ENCODE data around the gene MARCHF3. TPM values are rescaled to one million over a fixed set of nuclear protein-coding genes. Genes with fewer than 3 reads are reported as not detected.
"Not testable (repeated sequence)": the region's sequence is repeated elsewhere in the genome, so short reads cannot be mapped to it uniquely, and the experiment has no call there.

Gene MARCHF3
- total RNA-seq, 1 donor from 2014 or later = 16.5 TPM

- Histone ChIP-seq H3K4me1 (ENCODE audit: insufficient read depth, low read length) (peaks cover 2% of the 10 kb centered on the region), H3K9me3 (ENCODE audit: insufficient read depth, low read depth, low read length) (no peaks in the 10 kb centered on the region), H2AFZ (ENCODE audit: low read depth, low read length) (no peak overlapping the region), H3K27ac (ENCODE audit: low read depth, low read length) (no peak overlapping the region), H3K36me3 (ENCODE audit: insufficient read depth, low read length) (no peaks in the 10 kb centered on the region), H3K4me3 (ENCODE audit: insufficient read depth, low read depth, low read length) (no peak overlapping the region), H4K20me1 (ENCODE audit: insufficient read depth, low read length) (no peaks in the 10 kb centered on the region), H3K27me3 (ENCODE audit: insufficient read depth, low read length) (no peaks in the 10 kb centered on the region), H3K4me2 (ENCODE audit: low read length) (no peak overlapping the region), H3K79me2 (ENCODE audit: insufficient read depth, low read length) (no peaks in the 10 kb centered on the region), H3K9ac (ENCODE audit: low read length) (no peak overlapping the region)
- Mint-ChIP-seq H3K4me1 (ENCODE audit: low read depth, unreplicated experiment) (peaks cover 10% of the 10 kb centered on the region), H3K4me3 (ENCODE audit: unreplicated experiment) (no peak overlapping the region), H3K9me3 (ENCODE audit: unreplicated experiment) (no peaks in the 10 kb centered on the region), H3K27ac (ENCODE audit: unreplicated experiment) (no peak overlapping the region), H3K27me3 (ENCODE audit: low read depth, unreplicated experiment) (no peaks in the 10 kb centered on the region), H3K36me3 (ENCODE audit: low read depth, unreplicated experiment) (no peaks in the 10 kb centered on the region)
- DNase-seq (ENCODE audit: low read depth) = peak; percentile 47
- no peak for FAIRE-seq
- TF ChIP-seq EZH2 (IDR thresholded peaks at IDR 0.05; ENCODE audit: insufficient read depth, low read length) = no peak
These were observed 172.6 kb downstream of the MARCHF3 start for GRCh38 chr5:126857472-126858410.

GRCh38 chr5:126855266-126855665 lies 175.1 kb downstream of the MARCHF3 start:
- H3K27ac ChIP-seq (ENCODE audit: low read depth, low read length) = no peak overlapping the region
- TF ChIP-seq EZH2 (IDR thresholded peaks at IDR 0.05; ENCODE audit: insufficient read depth, low read length) (no peak), CTCF (IDR thresholded peaks at IDR 0.05; ENCODE audit: insufficient read depth, low read depth, low read length) (no peak)
- H3K36me3 ChIP-seq (ENCODE audit: insufficient read depth, low read length) = no peaks in the 10 kb centered on the region
- no peaks in the 10 kb centered on the region for H3K79me2 ChIP-seq (ENCODE audit: insufficient read depth, low read length)
- no peaks in the 10 kb centered on the region for H3K27me3 ChIP-seq (ENCODE audit: insufficient read depth, low read length)
- FAIRE-seq = no peak
- H3K4me3 ChIP-seq (ENCODE audit: insufficient read depth, low read depth, low read length) = no peak overlapping the region
- no peak overlapping the region for H3K9ac ChIP-seq (ENCODE audit: low read length)
- Mint-ChIP-seq H3K9me3 (ENCODE audit: unreplicated experiment) (no peaks in the 10 kb centered on the region), H3K4me3 (ENCODE audit: unreplicated experiment) (no peak overlapping the region), H3K4me1 (ENCODE audit: low read depth, unreplicated experiment) (peaks cover 10% of the 10 kb centered on the region), H3K36me3 (ENCODE audit: low read depth, unreplicated experiment) (no peaks in the 10 kb centered on the region), H3K27me3 (ENCODE audit: low read depth, unreplicated experiment) (no peaks in the 10 kb centered on the region), H3K27ac (ENCODE audit: unreplicated experiment) (no peak overlapping the region)
- H3K9me3 ChIP-seq (ENCODE audit: insufficient read depth, low read depth, low read length) = no peaks in the 10 kb centered on the region
- DNase-seq (ENCODE audit: low read depth) = no peak
- no peaks in the 10 kb centered on the region for H4K20me1 ChIP-seq (ENCODE audit: insufficient read depth, low read length)
- peaks cover 18% of the 10 kb centered on the region for H3K4me1 ChIP-seq (ENCODE audit: insufficient read depth, low read length)
- no peak overlapping the region for H2AFZ ChIP-seq (ENCODE audit: low read depth, low read length)
- no peak overlapping the region for H3K4me2 ChIP-seq (ENCODE audit: low read length)

- H3K9me3 ChIP-seq (ENCODE audit: insufficient read depth, low read depth, low read length) = no peaks in the 10 kb centered on the region
- peaks cover 18% of the 10 kb centered on the region for H3K4me1 ChIP-seq (ENCODE audit: insufficient read depth, low read length)
- DNase-seq (ENCODE audit: low read depth) (no peak), FAIRE-seq (no peak)
- H2AFZ ChIP-seq (ENCODE audit: low read depth, low read length) = no peak overlapping the region
- H4K20me1 ChIP-seq (ENCODE audit: insufficient read depth, low read length) = no peaks in the 10 kb centered on the region
- no peak for TF ChIP-seq CTCF (IDR thresholded peaks at IDR 0.05; ENCODE audit: insufficient read depth, low read depth, low read length)
- TF ChIP-seq EZH2 (IDR thresholded peaks at IDR 0.05; ENCODE audit: insufficient read depth, low read length) = no peak
- Mint-ChIP-seq H3K4me3 (ENCODE audit: unreplicated experiment) (no peak overlapping the region), H3K27ac (ENCODE audit: unreplicated experiment) (no peak overlapping the region), H3K4me1 (ENCODE audit: low read depth, unreplicated experiment) (peaks cover 10% of the 10 kb centered on the region), H3K9me3 (ENCODE audit: unreplicated experiment) (no peaks in the 10 kb centered on the region), H3K36me3 (ENCODE audit: low read depth, unreplicated experiment) (no peaks in the 10 kb centered on the region), H3K27me3 (ENCODE audit: low read depth, unreplicated experiment) (no peaks in the 10 kb centered on the region)
- no peaks in the 10 kb centered on the region for H3K27me3 ChIP-seq (ENCODE audit: insufficient read depth, low read length)
- no peak overlapping the region for H3K9ac ChIP-seq (ENCODE audit: low read length)
- no peak overlapping the region for H3K4me2 ChIP-seq (ENCODE audit: low read length)
- H3K36me3 ChIP-seq (ENCODE audit: insufficient read depth, low read length) = no peaks in the 10 kb centered on the region
- no peaks in the 10 kb centered on the region for H3K79me2 ChIP-seq (ENCODE audit: insufficient read depth, low read length)
- no peak overlapping the region for H3K4me3 ChIP-seq (ENCODE audit: insufficient read depth, low read depth, low read length)
- no peak overlapping the region for H3K27ac ChIP-seq (ENCODE audit: low read depth, low read length)
These were observed 175.7 kb downstream of the MARCHF3 start for GRCh38 chr5:126854526-126855110.

- not testable (repeated sequence) for H3K27me3 Mint-ChIP-seq (ENCODE audit: low read depth, unreplicated experiment); H3K79me2 ChIP-seq (ENCODE audit: insufficient read depth, low read length); H3K4me2 ChIP-seq (ENCODE audit: low read length); H2AFZ ChIP-seq (ENCODE audit: low read depth, low read length); H3K9me3 ChIP-seq (ENCODE audit: insufficient read depth, low read depth, low read length); H3K36me3 ChIP-seq (ENCODE audit: insufficient read depth, low read length); H3K27me3 ChIP-seq (ENCODE audit: insufficient read depth, low read length); H3K4me3 ChIP-seq (ENCODE audit: insufficient read depth, low read depth, low read length); H3K27ac ChIP-seq (ENCODE audit: low read depth, low read length); H3K9me3 Mint-ChIP-seq (ENCODE audit: unreplicated experiment); H3K9ac ChIP-seq (ENCODE audit: low read length); H3K27ac Mint-ChIP-seq (ENCODE audit: unreplicated experiment); H4K20me1 ChIP-seq (ENCODE audit: insufficient read depth, low read length); H3K4me3 Mint-ChIP-seq (ENCODE audit: unreplicated experiment); FAIRE-seq; DNase-seq (ENCODE audit: low read depth); H3K36me3 Mint-ChIP-seq (ENCODE audit: low read depth, unreplicated experiment)
- peaks cover 18% of the 10 kb centered on the region for H3K4me1 ChIP-seq (ENCODE audit: insufficient read depth, low read length)
- peaks cover 10% of the 10 kb centered on the region for H3K4me1 Mint-ChIP-seq (ENCODE audit: low read depth, unreplicated experiment)
These were observed 176.6 kb downstream of the MARCHF3 start for GRCh38 chr5:126853541-126854307.
